Activated naive CD4-positive, alpha-beta T cell treated with anti-CD3 and anti-CD28 coated beads, Interleukin-2, amount 50 U/mL, for 16 hours (primary cell): ENCODE data around the gene AK9.
A peak's percentile ranks its signal among the peaks of the same experiment; 100 is the strongest.
"Not testable (repeated sequence)": the region's sequence is repeated elsewhere in the genome, so short reads cannot be mapped to it uniquely, and the experiment has no call there.

Source experiments
- DNase-seq: peaks from one replicate; pipeline ENCODE4 v3.0.0-alpha.2; 2020

AK9 gene

DNA sequence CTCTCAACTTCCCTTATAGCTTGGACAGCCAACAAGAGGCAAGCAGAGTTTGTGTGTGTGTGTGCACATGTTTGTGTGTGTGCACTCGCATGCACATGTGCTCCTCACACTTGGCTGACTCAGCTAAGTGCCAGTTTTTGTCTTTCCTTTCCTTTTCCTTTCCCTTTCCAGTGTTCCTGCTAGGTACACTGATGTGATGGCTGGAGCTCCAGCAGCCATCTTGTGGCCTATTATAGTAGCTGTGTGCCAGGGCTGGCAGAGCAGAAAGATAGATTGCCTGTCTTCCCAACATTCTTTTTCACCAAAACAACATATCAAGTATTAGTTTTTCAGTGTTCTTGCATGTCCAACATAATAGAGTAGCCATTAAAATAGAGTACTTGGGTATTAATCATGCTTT lies 79.5 kb downstream of the AK9 start:
- DNase-seq, result no peak

DNA sequence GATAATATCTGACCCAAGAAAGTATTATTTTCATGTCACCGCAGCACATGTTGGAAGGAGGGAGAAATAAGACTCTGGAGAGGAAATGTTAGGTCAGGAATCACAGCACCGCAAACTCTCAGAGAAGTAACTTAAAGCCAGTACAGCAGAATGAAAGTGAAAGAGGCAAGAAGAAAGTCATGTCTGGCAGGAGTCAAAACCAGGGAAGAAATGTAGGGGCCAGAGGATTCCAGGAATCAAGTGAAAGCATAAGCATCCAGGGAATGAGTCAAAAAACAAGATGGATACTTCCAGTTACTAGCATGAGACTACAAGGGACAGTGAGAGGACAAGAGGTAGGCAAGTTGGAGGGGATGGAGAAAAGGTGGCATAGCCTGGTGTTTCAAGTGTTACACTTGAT lies 80.4 kb downstream of the AK9 start:
- DNase-seq, result no peak

DNA sequence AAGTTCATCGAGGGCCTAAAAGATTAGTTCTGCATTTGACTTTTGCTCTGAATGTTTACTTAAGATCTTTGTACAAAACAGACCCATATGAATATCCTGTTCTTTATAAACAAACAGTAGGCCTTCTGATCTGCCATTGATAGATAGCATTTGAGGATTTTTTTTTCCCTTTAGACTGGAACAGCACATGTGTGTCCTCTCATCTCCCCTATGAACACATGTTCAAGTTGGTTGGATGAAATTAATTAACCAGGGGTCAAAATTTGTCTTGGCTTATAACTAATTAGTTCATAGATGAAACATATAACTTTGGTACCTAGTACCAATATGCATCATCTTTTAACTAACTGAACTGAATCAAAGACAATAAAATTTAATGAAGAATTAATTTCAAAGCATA lies 81.3 kb downstream of the AK9 start:
- no peak for DNase-seq

DNA sequence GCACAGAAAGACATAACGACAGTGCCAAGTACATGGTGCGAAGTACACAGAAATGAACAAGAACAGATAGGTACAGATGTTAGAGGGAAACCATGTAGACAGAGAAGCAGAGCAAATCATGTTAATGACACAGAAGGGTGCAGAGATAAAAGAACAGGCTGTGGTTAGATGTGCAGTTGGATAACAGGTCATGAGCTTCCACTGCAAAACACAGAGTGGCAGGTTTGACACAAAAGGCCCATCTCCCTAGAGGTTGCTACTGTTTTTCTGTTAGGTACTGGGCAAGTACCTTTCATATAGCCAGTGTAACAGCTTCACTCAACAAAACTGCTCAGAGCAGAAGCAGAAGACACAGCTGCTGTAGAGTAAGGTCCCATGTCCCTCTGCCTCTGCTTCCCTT lies 84.6 kb downstream of the AK9 start:
- DNase-seq, result no peak

DNA sequence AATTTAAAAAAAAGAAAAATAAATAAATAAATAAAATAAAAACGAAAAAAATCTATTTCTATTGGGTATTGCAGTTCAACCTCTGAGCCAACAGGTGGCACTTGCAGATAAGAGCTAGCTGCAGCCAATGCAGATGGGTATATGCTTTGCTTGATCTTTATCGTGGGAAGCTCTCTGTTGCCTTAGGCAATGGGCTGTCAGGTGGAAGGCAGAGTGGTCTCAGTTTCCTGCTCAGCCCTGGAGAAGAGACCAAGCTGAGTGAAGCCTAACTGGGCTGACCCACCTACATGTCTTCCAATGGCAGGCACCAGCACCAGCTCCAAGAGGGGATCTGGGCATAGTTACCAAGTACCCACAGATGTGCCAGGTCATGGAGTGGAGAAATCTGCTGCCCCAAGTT lies 95.0 kb downstream of the AK9 start:
- no peak for DNase-seq

GRCh38 chr6:109580519-109580918 lies 110.5 kb downstream of the AK9 start:
- no peak for DNase-seq

DNA sequence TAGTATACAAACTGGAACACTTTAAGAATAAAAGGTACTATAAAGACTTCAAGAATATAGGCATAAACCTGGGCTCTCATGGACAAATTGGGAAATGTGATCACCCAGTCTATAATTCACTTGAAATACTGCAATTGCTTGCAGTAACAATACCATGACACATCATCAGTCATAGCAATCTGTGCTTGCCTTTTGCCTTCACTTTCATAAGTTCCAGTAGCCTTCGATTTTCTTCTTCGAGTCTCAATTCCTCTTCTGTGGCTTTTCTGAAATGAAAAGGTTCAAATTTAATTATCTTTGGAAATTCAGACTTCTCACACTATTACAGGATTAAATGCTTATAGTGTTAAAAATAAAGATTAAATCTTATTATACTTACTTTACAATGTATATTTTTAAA lies 111.6 kb downstream of the AK9 start:
- DNase-seq, result no peak

- not testable (repeated sequence) for DNase-seq
Observed at GRCh38 chr6:109569901-109570300, 121.1 kb downstream of the AK9 start.

GRCh38 chr6:109561844-109562243 lies 129.2 kb downstream of the AK9 start:
- DNase-seq, result no peak

DNA sequence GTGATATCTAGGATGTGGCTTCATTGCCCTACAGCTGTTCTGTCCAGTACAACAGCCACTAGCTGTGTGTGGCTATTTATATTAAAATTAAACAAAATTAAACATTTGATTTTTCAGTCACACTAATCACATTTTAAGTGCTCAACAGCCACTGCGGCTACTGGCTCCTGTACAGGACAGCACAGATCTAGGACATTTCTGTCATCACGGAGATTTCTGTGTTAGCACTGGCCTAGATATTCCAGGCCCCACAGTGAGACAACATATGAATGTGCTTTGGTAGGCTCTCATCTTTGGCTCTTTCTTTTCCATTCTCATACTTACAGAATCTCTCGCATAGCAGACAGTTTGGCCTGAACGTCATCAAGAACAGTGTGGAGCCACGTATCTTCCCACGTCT lies 159.6 kb downstream of the AK9 start:
- no peak for DNase-seq

DNA sequence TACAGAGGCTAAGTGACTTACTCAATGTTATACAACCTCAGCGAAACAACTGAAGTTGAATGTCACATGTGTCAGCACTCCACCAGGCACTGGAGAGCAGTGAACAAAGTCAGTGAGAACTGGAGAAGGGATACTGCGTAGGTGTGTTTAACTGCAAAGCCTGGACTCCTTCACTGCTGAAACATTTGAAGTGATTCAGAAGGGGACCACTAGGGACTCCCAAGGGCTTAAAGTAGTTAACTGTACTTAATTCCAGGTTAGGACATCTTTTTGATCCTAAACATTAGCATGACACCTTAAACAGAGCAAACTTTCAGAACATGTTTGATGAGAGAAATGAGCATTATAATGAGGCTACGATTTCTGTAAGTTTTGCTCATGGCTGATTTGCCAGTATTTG lies 163.0 kb downstream of the AK9 start:
- DNase-seq, result no peak

DNA sequence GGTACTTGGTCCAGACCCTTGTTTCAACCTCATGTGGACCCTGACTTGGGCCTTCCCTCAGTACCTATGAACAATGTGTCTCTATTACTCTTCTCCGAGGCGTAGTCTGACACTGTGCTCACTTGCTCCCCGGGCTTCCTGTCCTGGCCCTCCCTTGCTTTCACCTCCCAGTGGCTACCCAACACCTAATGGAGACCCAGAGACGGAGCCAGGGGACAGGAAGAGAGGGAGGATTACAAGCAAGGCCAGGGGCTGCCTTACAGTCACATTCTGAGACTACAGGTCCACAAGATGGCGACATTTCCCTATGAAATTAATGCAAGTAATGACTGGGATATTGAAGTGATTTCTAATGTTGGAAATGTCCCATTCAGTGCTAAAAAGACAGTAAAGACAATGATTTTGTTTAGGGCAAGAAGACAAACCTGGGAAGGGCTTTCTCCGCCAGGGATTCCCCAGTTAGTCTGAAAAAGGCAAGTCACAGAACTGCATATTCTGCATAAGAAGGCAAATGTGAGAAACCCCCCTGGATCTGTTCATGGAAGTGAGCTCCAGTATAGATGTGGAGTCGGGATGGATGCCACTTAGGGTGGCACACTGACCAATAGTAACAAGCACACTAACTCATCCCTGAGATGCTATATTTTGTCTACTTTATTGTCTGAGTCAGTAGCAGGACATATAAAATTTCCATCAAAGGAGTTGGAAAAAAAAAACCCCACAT lies 163.9 kb downstream of the AK9 start:
- DNase-seq, result peak; percentile 43

GRCh38 chr6:109524129-109524528 lies 166.9 kb downstream of the AK9 start:
- no peak for DNase-seq

DNA sequence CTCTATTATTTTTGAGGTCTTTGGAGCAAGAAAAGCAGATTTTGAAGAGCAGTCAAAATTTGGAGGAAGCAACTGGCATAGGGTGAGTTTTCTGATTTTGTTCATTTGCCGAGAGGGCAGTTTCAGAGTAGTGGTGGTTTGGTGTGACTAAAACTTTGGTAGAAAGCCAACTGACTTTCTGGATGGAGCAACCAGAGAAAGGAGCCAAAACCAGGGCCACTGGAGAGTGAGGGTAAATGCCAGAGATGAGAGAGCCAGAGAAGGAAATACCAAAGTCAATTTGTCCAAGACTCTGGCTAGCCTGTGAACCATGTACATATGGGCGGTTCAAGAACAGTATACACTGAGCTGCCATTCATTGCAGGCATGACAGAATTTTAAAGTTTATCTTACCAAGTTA lies 167.5 kb downstream of the AK9 start:
- DNase-seq, result no peak

GRCh38 chr6:109521080-109521479 lies 169.9 kb downstream of the AK9 start:
- DNase-seq, result no peak

DNA sequence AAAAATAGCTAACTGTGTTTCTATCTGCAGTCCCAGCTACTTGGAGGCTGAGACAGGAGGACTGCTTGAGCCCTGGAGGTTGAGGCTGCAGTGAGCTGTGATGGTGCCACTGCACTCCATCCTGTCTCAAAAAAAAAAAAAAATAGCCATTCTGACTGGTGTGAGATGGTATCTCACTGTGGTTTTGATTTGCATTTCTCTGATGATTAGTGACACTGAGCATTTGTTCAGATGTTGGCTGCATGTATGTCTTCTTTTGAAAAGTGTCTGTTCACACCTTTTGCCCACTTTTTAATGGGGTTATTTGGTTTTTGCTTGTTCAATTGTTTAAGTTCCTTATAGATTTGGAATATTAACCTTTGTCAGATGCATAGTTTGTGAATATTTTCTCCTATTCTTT lies 171.4 kb downstream of the AK9 start:
- DNase-seq, result not testable (repeated sequence)

DNA sequence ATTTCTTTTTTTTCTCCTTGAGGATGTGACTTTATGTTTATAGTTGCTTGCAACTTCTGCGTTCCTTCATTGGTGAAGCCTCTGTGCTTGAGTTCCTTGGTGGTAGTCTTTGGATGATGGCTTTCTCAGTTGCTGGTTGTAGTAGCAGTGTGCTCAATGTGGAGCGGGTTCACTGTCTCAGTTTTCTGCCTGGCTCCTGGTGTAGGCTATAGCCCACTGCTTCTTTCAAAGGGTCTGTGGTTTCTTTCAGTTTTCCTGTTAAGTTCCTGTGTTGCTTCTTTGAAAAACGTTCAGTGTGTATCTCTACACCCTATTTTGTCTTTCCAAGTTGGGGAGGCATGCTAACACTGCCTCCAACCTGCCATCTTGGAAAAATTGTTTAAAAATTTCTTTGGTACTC lies 174.1 kb downstream of the AK9 start:
- DNase-seq, result no peak

DNA sequence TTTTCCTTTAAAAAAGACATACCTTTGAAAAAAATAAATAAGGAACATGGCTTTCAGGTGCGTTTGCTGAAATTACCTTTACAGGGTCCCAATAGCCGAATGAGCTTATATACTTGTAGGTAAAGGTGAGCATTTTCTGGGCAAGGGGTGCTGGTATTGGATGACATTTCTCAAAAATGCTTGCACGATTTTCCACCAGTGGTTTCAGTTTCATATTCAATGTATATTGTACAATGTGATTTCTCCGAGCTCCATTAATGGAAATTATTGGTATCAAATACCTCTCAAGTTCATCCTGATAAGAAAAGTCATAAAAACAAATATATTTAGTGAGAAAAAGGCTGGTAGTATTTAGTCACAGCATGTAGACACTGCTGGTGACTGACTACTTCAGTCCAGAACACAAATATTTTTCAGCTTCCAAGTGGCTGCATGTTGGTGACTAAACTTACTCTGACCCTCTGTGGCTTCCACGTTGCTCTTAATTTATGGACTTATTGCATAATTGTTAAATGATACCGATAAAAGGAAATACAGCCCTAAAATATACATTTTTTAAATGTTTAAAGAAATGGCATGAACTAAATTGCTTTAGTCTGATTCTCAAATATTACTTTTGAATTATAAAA lies 175.1 kb downstream of the AK9 start:
- DNase-seq, result no peak

- DNase-seq, result no peak
Observed at GRCh38 chr6:109514946-109515345, 176.1 kb downstream of the AK9 start.

- no peak for DNase-seq
Observed at GRCh38 chr6:109513571-109514071, 177.4 kb downstream of the AK9 start.

DNA sequence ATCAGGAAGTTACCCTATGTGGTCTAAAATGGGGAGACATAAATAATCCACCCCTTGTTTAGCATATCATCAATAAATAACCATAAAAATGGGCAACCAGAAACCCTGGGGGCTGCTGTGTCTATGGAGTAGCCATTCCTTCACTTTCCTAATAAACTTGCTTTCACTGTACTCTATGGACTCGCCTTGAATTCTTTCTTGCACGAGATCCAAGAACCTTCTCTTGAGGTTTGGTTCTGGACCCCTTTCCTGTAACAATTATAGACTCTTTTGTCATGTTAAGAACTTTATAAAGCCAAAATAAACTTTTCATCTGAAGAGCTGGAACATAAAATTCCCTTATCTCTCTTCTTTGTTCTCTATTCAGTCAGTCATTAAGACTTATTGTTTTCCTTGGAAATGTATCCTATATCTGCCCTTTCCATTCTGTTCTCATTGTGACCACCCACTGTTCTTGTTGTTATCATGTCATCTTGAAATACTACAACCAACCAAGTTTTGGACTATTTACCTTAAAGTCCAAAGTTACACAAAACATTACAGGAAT lies 178.7 kb downstream of the AK9 start:
- DNase-seq, result no peak

GRCh38 chr6:109511832-109512231 lies 179.2 kb downstream of the AK9 start:
- DNase-seq, result no peak

DNA sequence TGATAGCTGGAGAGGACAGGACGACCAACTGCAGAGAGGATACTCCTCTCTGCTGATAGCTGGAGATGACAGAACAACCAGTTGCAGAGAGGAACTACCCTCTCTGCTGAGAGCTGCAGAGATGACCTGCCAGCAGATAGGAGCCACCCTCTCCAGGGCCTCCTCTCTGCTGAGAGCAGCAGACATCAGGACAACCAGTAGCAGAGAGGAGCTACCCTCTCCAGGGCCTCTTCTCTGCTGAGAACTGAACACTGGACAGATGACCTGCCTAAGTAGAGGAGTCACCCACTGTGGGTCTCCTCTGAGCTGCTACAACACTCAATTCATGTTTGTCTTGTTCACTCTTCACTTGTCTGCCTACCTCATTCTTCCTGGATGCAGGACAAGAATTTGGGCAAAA lies 180.6 kb downstream of the AK9 start:
- DNase-seq, result no peak

GRCh38 chr6:109508166-109508860 lies 182.7 kb downstream of the AK9 start:
- no peak for DNase-seq
